ENCODE results near the gene MUC3A.
"Not testable (repeated sequence)": the region's sequence is repeated elsewhere in the genome, so short reads cannot be mapped to it uniquely, and the experiment has no call there.

Gene MUC3A

GRCh38 chr7:100971111-100972001, 22.0 kb downstream of the MUC3A start:
- no peak for DNase-seq

GRCh38 chr7:100972002-100972347, 22.6 kb downstream of the MUC3A start:
- no peak for DNase-seq

GRCh38 chr7:100974021-100974420, 24.7 kb downstream of the MUC3A start:
- no peak for DNase-seq

- DNase-seq: no peak
These were observed 26.1 kb downstream of the MUC3A start for GRCh38 chr7:100975371-100975821.

GRCh38 chr7:100978300-100978699, 29.0 kb downstream of the MUC3A start:
- DNase-seq: no peak

- no peak for DNase-seq
These were observed 34.3 kb downstream of the MUC3A start for GRCh38 chr7:100983451-100984187.

GRCh38 chr7:100984241-100984918, 35.0 kb downstream of the MUC3A start:
- DNase-seq: not testable (repeated sequence)

GRCh38 chr7:100985033-100985797, 35.9 kb downstream of the MUC3A start:
- DNase-seq: not testable (repeated sequence)

GRCh38 chr7:100991631-100992030, 42.3 kb downstream of the MUC3A start:
- no peak for DNase-seq

- DNase-seq: not testable (repeated sequence)
These were observed 42.9 kb downstream of the MUC3A start for GRCh38 chr7:100992280-100992679.

GRCh38 chr7:100994671-100995070, 45.3 kb downstream of the MUC3A start:
- not testable (repeated sequence) for DNase-seq

GRCh38 chr7:100998530-100998929, 49.2 kb downstream of the MUC3A start:
- not testable (repeated sequence) for DNase-seq

GRCh38 chr7:100999334-100999733, 50.0 kb downstream of the MUC3A start:
- not testable (repeated sequence) for DNase-seq

- DNase-seq: not testable (repeated sequence)
These were observed 50.7 kb downstream of the MUC3A start for GRCh38 chr7:101000025-101000424.

GRCh38 chr7:101002333-101002732, 53.0 kb downstream of the MUC3A start:
- DNase-seq: not testable (repeated sequence)

GRCh38 chr7:101007361-101007760, 58.0 kb downstream of the MUC3A start:
- DNase-seq: not testable (repeated sequence)

GRCh38 chr7:101009629-101010028, 60.3 kb downstream of the MUC3A start:
- no peak for DNase-seq

- no peak for DNase-seq
These were observed 63.6 kb downstream of the MUC3A start for GRCh38 chr7:101012931-101013330.

- no peak for DNase-seq
These were observed 66.3 kb downstream of the MUC3A start for GRCh38 chr7:101015626-101016025.

- no peak for DNase-seq
These were observed 67.9 kb downstream of the MUC3A start for GRCh38 chr7:101017064-101017777.
